HG03342 (cell line): ENCODE data around the gene SH3GL1.

Source experiments
- ATAC-seq: cut with Tn5 transposase; IDR thresholded peaks from one replicate; pipeline ENCODE4 v1.9.1; 2021; ENCODE audit warnings: mild to moderate bottlenecking, moderate library complexity; ENCODE audit not compliant: unreplicated experiment

Gene SH3GL1, protein sequence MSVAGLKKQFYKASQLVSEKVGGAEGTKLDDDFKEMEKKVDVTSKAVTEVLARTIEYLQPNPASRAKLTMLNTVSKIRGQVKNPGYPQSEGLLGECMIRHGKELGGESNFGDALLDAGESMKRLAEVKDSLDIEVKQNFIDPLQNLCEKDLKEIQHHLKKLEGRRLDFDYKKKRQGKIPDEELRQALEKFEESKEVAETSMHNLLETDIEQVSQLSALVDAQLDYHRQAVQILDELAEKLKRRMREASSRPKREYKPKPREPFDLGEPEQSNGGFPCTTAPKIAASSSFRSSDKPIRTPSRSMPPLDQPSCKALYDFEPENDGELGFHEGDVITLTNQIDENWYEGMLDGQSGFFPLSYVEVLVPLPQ

DNA sequence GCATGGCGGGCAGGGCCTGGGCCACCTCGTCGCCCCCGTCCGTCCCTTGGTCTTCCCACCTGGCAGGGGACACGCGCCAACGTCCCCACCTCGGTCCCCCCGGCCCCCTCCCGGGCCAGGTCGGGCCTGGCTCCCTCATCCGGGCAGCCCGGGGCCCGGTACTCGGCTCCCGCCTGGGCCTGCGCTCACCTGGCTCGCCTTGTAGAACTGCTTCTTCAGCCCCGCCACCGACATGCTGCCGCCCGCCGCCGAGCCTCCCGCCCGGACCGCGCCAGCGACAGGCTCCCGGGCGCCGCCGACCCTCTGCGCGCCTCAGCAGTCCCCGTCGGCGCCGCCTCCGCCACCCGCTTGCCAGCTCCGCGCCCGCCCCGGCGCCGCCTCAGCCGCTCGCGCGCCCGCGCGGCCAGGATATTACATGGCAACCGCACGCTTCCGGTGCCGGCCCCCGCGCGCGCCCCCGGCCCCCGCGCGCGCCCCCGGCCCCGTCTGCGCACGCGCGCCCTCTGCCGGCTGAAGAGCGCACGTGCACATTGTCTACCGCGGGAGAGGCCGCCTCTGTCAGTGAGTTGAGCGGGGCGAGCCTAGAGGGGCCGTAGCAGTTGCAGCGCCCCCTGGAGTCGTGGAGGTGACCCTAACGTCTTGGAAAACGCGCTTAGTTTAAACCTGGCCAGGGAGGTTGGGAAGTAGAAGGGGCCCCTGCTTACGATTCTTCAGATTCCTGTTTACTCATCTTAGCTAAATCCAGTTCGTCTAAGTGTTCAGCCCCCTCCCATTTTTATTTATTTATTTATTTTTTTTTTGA is at the start of gene SH3GL1:
TSS of gene SH3GL1 (minus strand) at position 413 of the 802 bp plus-strand sequence. CDS start at position 234, 179 bp downstream.
- ATAC-seq: peak; percentile 51

DNA sequence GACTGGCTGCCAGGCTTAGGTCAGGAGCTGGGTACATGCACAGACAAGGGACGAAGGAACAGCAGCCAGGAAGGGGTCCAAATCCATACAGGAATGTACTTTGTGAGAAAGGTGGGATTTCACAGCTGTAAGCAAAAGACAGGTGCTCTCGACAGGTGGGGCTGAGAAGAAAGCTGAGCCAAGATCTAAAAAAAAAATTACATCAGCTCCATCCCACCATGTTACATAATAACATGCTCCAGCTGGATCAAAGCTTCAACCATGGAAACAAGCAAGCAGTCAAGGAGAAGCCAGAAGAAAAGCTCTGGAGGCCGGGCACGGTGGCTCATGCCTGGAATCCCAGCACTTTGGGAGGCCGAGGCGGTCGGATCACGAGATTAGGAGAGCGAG is 49.3 kb upstream of the SH3GL1 start:
- ATAC-seq: no peak

DNA sequence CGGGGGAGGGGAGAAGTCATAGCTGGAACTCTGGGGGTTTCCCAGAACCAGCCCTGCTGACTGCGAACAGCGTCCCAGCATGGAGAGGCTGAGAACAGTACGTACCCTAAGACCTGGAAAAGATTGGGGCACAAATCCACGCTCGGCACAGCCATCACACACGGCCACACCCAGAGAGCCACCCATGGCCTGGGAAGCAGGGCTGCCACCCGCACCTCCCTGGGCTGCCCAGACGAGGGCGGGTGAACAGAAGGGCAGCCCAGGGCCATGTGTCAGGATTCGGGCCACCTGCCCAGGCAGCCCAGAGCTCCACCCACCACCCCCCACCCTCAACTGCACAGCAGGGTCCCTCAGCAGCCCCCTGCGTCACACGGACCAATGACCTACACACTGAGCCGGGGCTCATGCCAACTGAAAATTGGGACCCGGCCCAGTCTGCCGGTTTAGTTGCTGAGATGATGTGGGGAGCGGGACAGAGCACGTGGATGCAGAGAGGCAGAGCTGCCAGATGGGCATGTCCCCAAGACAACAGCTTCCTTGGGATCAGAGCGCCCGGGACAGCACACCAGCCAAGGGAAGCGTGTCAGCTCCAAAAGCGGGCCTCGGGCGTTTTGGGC is 48.8 kb upstream of the SH3GL1 start:
- no peak for ATAC-seq

DNA sequence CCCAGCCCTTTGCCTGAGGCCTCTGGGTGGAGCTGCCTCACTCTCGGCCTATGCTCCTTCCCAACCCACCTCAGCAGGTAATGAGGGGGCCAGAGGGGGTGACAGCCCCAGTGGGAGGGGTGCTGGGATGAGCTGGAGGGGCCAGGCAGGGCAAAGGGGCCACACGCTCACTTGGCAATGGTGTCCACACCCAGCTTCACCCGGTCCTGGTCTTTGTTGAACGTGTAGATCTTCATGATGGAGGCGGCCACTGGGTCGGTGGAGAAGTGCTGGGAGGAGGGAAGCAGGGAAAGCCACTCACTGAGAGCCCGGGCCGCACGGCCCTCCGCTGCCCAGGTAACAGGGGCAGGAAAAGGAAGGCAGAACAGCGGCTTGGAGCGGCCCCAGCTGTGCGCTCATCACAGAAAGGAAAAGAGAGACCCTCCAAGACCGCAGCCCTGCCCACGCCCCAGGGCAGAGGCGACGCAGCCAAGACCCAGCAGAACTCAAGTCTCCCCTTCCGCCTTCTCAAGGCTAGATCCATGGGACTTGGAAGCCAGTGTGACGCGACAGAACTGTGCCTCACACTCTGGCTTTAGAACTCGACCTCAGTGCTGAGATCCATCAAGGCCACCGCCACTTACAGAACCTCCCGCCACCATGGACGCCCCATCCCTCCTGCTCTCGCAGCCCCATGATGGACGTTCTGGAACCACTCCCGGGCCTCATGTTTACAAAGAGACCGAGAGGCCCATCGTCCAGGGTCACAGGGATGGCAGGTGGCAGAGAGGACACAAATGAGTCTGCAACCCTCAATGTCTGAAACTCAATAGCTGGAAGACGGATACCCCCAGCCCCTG is 48.0 kb upstream of the SH3GL1 start:
- ATAC-seq: no peak

DNA sequence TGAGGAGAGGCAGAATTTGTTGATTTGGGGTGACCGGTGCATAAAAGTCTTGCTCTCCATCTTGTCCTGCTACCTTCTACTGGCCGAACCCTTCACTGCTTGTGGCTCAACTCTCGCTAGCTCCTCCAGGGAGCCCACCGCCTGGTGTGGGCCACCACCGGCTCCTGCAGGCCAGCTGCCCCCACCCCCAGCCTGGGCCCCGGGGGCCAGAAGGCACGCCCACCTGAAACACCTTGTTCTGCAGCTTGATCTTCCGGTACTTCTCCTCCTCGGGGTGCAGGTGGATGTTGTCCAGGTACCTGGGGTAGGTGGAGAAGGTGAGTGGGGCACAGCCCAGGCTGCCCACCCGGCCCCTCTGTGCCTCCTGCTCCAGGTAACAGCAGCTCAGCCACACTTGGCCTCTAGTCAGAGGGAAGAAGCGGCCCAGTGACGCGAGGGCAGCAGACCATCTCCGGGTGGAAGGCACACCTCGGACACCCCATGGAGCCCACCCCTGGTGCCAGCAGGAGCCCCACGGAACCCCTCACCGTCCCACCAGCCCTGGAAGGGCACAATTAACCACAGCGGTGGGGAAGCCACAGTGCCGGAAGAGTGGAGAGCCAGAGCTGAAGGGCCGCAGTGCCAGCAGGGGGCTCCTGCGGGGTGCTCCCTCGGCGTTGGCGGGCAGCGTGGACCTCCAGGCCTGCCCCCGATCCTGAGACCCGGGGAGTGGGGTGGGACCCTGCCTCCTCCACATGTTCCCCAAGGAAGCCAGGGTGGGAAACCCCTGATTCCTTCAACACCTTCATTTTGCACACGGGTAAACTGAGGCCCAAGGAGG is 47.2 kb upstream of the SH3GL1 start:
- no peak for ATAC-seq

DNA sequence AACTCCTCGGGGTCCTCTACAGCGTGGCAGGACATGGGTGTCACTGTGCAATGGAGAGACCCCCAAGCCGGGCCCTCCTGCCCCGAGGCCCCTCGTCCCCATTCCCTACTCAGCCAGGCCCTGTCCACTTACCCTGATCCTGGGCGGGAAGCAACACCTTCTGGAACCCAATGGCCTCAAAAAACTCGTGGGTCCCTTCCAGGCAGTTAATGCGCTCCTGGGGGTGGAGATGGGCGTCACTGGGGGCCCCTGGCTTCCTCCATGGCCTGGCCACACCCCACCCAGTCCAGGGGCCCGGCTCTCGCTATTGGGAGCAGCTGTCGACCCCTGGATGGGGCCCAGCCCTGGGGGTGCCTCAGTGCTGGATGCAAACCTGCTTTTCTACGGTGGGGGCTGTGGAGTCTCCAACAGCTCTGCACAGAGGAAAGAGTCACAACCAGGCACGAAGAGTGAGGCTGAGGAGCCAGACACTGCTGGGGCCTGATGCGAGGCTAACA is 46.4 kb upstream of the SH3GL1 start:
- ATAC-seq: no peak

DNA sequence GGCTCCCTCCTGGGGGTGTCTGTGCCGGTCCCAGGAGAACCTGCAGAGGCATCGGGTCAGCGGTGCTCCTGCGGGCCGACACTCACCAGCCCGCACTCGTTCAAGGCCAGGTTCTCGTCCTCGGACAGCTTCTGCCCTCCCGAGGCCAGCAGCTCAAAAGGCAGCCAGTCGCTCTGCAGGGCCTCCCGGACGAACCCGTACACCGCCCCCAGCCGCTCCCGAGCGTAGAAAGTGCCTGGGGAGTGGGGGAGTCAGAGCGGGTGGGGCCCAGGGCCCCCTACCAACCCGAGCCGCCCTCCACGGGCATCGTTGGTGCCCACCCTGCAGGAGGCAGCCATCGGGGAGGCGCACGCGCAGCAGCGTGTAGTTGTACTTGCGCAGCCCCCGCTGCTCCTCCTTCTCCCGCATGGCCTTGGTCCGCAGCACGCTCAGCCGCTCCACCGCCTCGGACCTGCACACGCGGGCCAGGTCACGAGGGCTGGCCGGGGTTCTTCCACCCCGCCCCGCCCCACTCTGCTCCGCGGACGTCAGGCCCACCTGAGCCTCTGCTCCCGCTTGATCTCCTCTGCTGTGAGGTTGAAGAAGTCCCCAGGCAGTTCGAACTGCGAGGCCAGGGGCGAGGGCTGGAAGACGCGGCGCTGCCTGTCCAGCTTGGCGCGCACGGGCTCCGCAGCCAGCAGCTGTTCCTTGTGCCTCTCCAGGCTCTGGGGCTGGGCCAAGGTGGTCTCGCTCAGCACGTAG is 45.8 kb upstream of the SH3GL1 start:
- ATAC-seq: no peak

DNA sequence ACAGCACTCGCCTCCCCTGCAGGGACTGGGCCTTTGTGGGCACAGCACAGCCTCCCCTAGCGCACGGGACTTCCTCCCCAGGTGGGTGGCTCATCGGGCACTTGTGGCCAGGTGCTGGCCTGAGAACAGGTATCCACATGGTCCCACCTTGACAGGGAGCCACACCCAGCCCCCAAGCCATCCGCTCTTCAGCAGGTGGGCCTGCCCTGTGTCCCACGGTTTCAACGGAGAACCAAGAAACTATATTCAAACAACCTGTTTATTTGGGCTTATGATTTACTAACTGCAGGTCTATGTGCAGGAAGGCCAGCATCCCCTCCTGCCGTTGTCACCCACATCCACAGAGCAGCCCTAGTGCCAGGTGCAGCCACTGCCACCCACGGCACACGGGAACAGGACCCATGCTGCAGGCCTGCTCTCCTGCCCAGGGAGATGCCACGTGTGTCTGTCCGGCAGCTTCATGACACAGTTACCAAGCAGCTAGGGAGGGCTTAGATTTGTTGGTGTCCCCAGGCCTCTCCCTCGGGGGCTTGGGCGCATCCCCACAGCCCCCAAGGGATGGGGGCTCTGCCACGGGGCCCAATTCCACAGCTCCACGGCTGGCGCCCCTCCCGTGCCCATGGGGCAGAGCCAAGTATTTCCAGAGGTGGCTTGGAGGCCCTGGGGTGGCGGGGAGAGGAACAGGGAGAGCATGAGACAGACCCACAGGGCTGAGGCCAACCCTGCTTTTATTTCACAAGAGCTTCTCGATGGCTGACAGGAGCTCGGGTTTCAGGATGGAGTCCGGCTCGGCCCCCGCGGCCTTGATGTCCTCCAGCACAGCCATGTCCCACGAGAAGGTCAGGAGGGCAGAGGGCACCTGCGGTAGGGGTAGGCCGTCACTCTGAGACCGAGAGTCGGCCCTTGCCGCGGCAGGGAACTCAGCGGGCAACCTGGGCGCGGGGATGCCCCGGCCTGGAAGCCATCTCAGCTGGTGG is 44.7 kb upstream of the SH3GL1 start:
- no peak for ATAC-seq

DNA sequence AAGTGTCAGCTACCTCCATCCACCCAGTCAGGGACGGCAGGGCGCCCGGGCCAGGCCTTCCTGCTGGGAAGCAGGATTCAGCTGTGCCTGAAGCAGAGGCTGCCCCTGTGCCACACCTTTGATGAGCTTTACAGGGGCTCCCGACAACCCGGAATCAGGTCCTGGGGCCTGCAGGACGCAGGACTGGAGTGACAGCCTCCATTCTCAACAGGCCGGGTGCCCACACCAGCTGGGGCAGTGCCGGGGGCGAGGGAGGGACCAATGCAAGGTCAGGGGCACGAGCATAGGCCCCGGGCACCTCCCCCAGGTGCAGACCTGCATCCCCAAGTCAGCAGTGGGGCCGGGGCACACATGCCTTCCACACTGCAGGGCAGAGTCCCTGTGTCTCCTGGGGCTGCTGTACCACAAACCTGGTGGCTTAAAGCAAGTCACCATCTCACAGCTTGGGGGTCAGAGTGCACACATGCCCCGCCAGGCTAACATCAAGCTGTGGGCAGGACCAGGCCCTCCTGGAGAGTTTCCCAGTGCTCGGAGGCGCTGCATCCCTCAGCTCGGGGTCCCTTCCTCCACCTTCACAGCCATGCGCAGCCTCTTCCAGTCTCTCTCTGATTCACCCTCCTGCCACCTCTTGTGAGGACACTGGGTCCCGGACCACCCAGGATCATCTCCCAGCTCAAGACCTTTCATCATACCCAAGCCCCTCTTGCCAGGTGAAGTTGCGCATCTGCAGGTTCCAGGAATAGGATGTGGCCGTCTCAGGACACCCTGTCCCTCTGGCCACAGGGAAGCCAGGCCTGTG is 43.8 kb upstream of the SH3GL1 start:
- no peak for ATAC-seq

DNA sequence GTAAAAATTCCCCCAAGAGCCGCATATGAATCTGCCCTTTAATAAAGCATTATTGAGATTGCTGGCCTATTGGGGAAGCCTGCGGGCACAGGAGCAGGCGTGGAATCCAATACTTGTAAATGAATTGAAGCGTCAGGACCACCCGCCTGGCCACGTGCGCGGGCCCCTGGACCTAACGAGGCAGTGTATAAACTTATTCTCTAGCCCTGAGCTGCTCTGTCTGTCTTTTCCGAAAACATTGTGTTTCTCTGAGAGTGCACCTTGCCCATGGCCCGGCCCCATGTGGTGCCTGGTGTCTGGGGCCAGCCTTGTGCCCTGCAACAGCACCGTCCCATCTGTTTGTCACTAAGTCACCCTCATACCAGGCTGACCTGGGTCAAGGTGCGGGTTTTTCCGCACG is 42.8 kb upstream of the SH3GL1 start:
- ATAC-seq: no peak

DNA sequence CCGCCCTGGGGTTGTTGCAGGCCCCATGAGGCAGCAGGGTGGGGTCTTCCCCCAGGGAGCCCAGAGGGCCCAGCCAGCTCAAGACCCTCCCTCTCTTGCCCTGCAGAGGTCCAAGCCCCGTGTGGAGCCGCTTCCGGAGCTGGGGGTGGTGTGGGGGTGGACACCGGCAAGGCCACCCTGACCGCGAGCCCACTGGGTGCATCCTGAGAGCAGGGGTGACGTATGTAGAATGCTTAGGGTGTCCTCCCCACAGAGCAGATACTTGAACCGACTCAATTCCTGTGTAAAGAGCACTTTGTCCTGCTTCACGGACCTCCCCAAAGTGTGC is 42.4 kb upstream of the SH3GL1 start:
- ATAC-seq: no peak

DNA sequence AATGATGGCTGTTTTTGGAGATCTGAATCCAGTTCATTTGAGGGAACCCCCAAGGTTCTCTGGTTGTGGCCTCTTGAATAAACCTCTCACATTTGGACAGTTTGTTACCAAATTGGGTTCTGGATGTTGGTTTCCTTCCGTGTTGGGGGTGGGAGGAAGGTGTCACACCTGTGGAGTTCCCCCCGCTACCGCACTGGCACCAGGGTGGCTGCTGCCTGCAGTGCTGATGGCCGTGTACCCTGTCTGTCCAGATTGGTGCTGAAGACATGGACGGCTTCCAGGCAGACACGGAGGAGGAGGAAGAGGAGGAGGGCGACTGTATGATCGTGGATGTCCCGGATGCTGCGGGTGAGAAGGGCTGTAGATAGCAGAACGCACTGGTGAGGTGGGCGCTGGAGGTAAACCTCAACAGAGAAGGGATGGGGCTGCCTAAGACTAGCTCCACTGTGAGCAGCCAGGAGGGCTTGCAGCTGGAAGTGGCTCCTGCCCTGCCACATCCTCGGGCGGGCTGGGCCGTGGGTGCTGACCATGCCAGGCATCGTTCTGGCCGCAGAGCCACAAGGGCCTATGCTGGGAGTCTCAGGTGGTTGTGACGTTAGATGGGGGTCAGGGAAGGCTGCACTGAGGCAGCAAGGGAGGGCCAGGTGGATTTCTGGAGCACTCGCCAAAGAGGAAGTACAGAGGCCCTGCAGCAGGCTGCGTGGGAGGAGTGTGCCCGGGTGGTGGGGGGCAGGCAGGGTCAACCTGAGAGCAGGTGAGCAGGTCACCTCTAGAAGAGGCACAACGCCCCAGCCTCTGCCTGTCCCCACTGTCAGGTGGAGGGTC is 41.9 kb upstream of the SH3GL1 start:
- ATAC-seq: no peak

DNA sequence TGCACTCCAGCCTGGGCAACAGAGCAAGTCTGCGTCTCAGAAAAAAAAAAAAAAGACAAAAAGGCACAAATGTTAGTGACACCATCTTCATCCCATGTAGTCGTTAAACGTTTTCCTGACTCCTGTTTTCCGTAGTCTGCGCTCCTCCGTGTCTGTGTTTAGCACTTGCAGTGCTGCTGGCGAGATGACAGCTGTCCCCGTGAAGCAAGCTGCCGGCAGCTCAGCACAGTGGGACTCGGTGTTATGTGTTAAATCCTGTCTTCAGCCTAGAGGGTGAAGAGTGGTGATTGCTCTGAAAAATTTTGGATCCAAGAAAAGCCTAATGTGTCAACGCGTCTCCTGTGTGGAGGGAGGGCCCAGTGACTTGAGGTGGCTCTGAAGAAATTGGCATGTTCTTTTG is 38.9 kb upstream of the SH3GL1 start:
- ATAC-seq: no peak

DNA sequence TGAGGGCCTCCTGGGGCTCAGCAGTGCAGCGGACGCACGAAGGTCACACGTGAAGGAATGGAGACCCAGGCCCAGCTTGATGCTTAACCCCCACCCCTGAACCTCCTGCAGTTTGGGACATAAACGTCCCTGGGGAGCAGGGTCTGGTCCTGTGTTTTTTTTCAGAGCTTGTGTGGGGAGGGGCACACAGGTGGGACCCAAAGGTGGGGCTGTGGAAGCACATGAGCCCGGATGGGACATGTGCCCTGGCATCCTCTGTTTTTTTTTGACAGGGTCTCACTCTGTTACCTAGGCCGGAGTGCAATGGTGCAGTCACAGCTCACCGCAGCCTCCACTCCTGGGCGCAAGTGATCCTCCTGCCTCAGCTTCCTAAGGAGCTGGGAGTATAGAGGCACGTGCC is 36.8 kb upstream of the SH3GL1 start:
- ATAC-seq: no peak

DNA sequence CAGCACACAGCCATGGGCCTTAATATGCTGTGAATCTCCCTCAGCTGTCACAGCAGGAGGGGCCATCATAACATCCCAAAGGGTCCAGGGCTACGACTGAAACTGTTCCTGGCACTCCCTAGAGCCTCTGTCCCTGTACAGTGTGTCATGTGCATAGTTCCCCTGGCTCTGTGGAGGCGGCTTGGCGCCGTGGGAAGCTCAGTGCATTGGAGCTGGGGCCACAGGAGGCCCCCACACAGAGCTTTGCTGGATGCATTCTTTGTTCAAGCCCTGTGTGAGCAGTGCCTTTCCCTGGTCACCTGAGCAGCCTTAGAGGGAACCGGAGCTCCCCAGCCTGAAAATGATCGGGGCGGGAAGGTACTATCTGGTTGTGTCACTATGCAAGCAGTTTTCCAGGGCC is 35.9 kb upstream of the SH3GL1 start:
- no peak for ATAC-seq

DNA sequence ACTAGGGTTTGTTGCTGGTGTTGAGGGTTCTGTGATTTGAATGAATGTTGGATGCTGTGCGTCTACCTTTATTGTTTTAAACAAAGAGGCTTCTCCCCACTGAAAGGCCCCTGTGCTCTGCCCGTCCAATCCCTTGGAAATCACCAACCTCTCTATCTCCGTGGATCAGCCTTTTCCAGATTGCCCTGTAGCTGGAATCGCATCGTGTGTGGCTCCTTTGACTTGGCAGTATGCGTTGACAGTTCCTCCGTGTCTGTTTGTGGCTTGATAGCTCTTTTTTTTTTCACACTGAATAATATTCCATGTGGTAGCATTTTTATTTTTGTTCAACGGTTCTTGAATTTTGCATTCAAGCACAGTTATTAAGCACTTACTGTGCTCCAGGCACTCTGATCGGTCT is 34.0 kb upstream of the SH3GL1 start:
- ATAC-seq: no peak
